Activated B cell treated with CpG ODN at 0.5 μM for 24 hours (primary cell): ENCODE data around the gene HTR2A. TPM values are rescaled to one million over a fixed set of nuclear protein-coding genes. Genes with fewer than 3 reads are reported as not detected.
"Not testable (repeated sequence)": the region's sequence is repeated elsewhere in the genome, so short reads cannot be mapped to it uniquely, and the experiment has no call there.

Experiments used
- ATAC-seq: fragments of 200-7000 bp; cut with Tn5 transposase; one replicate; pipeline ENCODE4 v1.10.0; 2021; ENCODE audit warnings: low read depth, mild to moderate bottlenecking, moderate library complexity
- CTCF ChIA-PET: fragments of 350-600 bp; sonication (Branson Sonifier 250); formaldehyde crosslinking; loops from one replicate; lab custom pipeline; 2021; ENCODE audit warnings: antibody characterized with exemption; lab: Charles Lee
- POLR2A ChIA-PET: fragments of 350-600 bp; sonication (Branson Sonifier 250); formaldehyde crosslinking; loops from one replicate; lab custom pipeline; 2021; ENCODE audit warnings: antibody characterized with exemption; lab: Charles Lee
- DNase-seq: peaks from one replicate; pipeline ENCODE4 v3.0.0; 2022
- H3K27ac Mint-ChIP-seq: one replicate; pipeline ENCODE4 v1.8.0; 2020; ENCODE audit warnings: mixed read lengths
- H3K27me3 Mint-ChIP-seq: one replicate; pipeline ENCODE4 v1.8.0; 2021; ENCODE audit warnings: mixed read lengths
- H3K36me3 Mint-ChIP-seq: one replicate; pipeline ENCODE4 v1.8.0; 2021; ENCODE audit warnings: low read depth, mixed read lengths
- H3K4me1 Mint-ChIP-seq: one replicate; pipeline ENCODE4 v1.8.0; 2021; ENCODE audit warnings: mixed read lengths
- H3K4me3 Mint-ChIP-seq: one replicate; pipeline ENCODE4 v1.8.0; 2020; ENCODE audit warnings: mild to moderate bottlenecking, mixed read lengths
- H3K9me3 Mint-ChIP-seq: one replicate; pipeline ENCODE4 v1.8.0; 2020; ENCODE audit warnings: mixed read lengths
- intact Hi-C: fragments of 100-400 bp; cut with micrococcal nuclease; formaldehyde crosslinking; loops from one replicate; pipeline ENCODE4 v1.15.1; 2024
- total RNA-seq: library from RNA; stranded (reverse); gene quantifications from 2 replicates; pipeline ENCODE4 v1.2.3, GENCODE V29; 2022
- TF ChIP-seq, protein P1 (sequence below): fragments of 200-600 bp; IDR thresholded peaks from one replicate; pipeline ENCODE4 v1.8.0; 2022; ENCODE audit warnings: antibody characterized with exemption, mild to moderate bottlenecking

Gene HTR2A
- total RNA-seq, 1 donor from 2014 or later, result not detected

DNA sequence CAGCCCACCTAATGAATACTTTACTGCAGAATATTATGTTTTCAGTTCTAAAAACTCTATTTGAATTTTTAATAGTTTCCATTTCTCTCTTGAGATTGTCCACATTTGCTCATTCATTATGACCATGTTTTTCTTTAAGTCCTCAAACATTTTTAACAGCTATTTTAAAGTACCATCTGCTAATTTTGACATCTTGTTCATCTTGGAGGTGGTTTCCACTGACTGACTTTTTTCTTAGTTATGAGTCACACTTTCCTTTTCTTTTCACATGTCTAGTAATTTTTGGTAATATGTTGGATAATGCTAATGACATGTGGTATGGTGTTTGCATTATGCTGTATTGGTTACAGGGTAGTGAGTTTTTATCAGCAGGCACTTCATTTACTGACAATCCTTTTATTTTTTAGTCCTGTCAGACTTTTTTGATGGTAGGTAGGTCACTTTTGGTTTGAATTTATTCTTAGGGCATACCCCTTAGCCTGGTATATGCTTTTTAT, 84.5 kb downstream of the HTR2A start:
- ChIA-PET CTCF (no interaction called here), POLR2A (no interaction called here)
- Mint-ChIP-seq H3K27ac (no peak overlapping the region), H3K4me3 (no peak overlapping the region), H3K4me1 (no peaks in the 10 kb centered on the region), H3K9me3 (peaks cover 15% of the 10 kb centered on the region), H3K27me3 (peaks cover 20% of the 10 kb centered on the region), H3K36me3 (peaks cover 5% of the 10 kb centered on the region)
- TF ChIP-seq, protein P1, sequence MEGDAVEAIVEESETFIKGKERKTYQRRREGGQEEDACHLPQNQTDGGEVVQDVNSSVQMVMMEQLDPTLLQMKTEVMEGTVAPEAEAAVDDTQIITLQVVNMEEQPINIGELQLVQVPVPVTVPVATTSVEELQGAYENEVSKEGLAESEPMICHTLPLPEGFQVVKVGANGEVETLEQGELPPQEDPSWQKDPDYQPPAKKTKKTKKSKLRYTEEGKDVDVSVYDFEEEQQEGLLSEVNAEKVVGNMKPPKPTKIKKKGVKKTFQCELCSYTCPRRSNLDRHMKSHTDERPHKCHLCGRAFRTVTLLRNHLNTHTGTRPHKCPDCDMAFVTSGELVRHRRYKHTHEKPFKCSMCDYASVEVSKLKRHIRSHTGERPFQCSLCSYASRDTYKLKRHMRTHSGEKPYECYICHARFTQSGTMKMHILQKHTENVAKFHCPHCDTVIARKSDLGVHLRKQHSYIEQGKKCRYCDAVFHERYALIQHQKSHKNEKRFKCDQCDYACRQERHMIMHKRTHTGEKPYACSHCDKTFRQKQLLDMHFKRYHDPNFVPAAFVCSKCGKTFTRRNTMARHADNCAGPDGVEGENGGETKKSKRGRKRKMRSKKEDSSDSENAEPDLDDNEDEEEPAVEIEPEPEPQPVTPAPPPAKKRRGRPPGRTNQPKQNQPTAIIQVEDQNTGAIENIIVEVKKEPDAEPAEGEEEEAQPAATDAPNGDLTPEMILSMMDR, result no peak
- no peak for DNase-seq
- intact Hi-C loops, result no loop called here
- no peak for ATAC-seq

DNA sequence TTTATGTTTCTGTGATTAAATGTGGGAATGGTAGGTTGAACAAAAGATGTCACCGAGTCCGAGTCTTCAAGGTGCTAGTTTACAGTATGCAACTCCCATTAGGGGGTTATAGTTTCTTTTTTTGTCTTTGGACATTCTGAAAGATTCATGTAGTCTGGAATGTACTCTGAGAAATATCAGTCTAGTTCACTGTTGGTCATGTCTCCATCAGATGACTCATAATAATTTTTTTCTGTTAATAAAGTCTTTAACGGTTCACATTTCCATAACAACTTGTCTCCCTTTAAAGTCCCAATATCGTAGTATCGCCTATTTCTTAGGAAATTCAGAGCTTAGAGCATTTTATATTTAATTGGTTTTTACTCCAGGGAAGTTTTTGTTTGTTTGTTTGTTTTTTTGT, 86.4 kb downstream of the HTR2A start:
- H3K4me1 Mint-ChIP-seq, result no peaks in the 10 kb centered on the region
- peaks cover 15% of the 10 kb centered on the region for H3K27me3 Mint-ChIP-seq
- TF ChIP-seq, protein P1, result no peak
- CTCF ChIA-PET, result no interaction called here
- H3K36me3 Mint-ChIP-seq, result peaks cover 5% of the 10 kb centered on the region
- DNase-seq (no peak), ATAC-seq (no peak)
- peaks cover 15% of the 10 kb centered on the region for H3K9me3 Mint-ChIP-seq
- no peak overlapping the region for H3K4me3 Mint-ChIP-seq
- intact Hi-C loops, result no loop called here
- POLR2A ChIA-PET, result no interaction called here
- no peak overlapping the region for H3K27ac Mint-ChIP-seq

DNA sequence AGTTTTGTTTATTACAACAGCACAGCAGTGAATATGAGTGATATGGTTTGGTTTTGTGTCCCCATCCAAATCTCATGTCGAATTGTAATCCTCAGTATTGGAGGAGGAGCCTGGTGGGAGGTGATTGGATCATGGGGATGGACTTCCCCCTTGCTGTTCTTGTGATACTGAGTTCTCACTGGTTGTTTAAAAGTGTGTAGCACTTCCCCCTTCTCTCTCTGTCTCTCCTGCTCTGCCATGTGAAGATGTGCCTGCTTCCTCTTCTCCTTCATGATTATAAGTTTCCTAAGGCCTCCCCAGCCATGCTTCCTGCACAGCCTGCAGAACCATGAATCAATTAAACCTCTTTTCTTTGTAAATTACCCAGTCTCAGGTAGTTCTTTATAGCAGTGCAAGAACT, 91.9 kb downstream of the HTR2A start:
- ATAC-seq, H3K27ac Mint-ChIP-seq, H3K9me3 Mint-ChIP-seq, intact Hi-C loops, H3K36me3 Mint-ChIP-seq, CTCF ChIA-PET, POLR2A ChIA-PET, H3K4me3 Mint-ChIP-seq, DNase-seq, H3K4me1 Mint-ChIP-seq: not testable (repeated sequence)
- peaks cover 12% of the 10 kb centered on the region for H3K27me3 Mint-ChIP-seq

DNA sequence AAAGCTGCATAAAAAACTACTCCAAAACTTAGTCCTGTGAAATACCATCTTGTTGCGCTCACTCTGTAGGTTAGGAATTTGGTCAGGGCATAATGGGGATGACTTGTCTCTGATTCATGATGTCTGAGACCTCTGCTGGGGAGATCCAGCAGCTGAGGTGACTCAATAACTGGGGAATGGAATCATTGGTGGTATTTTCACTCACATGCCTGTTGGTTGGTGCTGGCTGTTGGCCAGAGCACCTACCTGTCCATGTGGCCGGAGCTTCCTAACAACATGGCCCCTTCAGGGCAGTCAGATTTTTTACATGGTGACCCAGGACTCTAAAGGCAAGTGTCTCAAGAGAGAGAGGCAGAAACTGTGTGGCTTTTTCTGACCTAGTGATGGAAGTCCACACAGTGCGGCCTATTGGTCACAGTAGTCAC, 92.5 kb downstream of the HTR2A start:
- DNase-seq (no peak), ATAC-seq (no peak)
- intact Hi-C loops, result no loop called here
- POLR2A ChIA-PET, result no interaction called here
- H3K4me1 Mint-ChIP-seq, result no peaks in the 10 kb centered on the region
- no peak overlapping the region for H3K27ac Mint-ChIP-seq
- H3K4me3 Mint-ChIP-seq, result no peak overlapping the region
- H3K9me3 Mint-ChIP-seq, result no peaks in the 10 kb centered on the region
- TF ChIP-seq, protein P1, result no peak
- no peaks in the 10 kb centered on the region for H3K36me3 Mint-ChIP-seq
- H3K27me3 Mint-ChIP-seq, result peaks cover 10% of the 10 kb centered on the region
- CTCF ChIA-PET, result interaction anchor here (0.7 kb wide), 1 partner anchor 15 kb away, joined by 3 read pairs; no protein-coding TSS in a partner anchor

DNA sequence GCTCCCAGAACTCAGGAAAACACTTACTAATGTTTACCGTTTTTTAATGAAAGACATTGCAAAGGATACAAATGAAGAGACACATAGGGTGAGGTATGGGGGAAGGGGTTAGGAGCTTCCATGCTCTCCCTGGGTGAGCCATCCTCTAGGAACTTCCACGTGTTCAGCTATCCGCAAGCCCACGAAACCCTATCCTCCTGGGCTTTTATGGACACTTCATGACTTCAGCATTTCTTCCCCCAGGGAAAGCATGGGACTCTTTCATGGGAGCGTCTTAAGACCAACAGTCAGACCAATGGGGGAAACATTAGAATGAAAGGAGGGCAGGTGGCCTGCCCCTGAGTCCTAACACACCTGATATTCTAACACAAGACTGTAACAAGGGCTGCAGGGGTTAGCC, 93.3 kb downstream of the HTR2A start:
- ATAC-seq (no peak), DNase-seq (no peak)
- Mint-ChIP-seq H3K4me1 (no peaks in the 10 kb centered on the region), H3K9me3 (no peaks in the 10 kb centered on the region), H3K27me3 (peaks cover 9% of the 10 kb centered on the region), H3K4me3 (no peak overlapping the region), H3K36me3 (no peaks in the 10 kb centered on the region), H3K27ac (no peak overlapping the region)
- intact Hi-C loops, result no loop called here
- ChIA-PET POLR2A (no interaction called here), CTCF (no interaction called here)
- TF ChIP-seq, protein P1, result no peak

DNA sequence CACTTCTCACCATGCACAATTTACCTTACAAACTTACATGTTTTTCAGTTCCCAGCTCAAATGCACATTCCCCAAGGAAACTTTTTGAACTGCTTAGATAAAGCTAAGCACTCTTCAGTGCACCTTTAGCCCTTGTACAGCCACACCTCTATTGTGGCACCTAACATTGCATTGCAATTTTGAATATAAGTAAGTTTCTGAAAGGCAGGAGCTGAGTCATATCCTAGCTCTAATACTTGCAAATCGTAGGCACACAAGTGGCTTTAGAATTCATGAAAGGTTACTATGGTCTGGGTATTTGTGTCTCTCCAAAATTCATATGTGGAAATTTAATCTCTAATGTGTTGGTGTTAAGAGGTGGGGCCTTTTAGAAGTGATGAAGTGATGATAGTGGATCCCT, 95.0 kb downstream of the HTR2A start:
- CTCF ChIA-PET, result no interaction called here
- Mint-ChIP-seq H3K9me3 (no peaks in the 10 kb centered on the region), H3K27me3 (peaks cover 4% of the 10 kb centered on the region), H3K4me3 (no peak overlapping the region), H3K4me1 (peaks cover 10% of the 10 kb centered on the region), H3K27ac (no peak overlapping the region), H3K36me3 (peaks cover 4% of the 10 kb centered on the region)
- POLR2A ChIA-PET, result no interaction called here
- intact Hi-C loops, result no loop called here
- TF ChIP-seq, protein P1, result no peak
- DNase-seq, result no peak
- ATAC-seq, result no peak
